HepG2 (cell line): Measurements from ENCODE around the gene LGALS4. TPM values are rescaled to one million over a fixed set of nuclear protein-coding genes. Genes with fewer than 3 reads are reported as not detected.

ENCODE experiments used
- DRAP1 ChIP-seq: IDR thresholded peaks from 2 replicates; pipeline ENCODE4 v1.6.1; 2016; ENCODE audit warnings: missing genetic modification reagents, missing compliant biosample characterization
- ESRRA ChIP-seq: sonication (generic); formaldehyde crosslinking; IDR thresholded peaks from 2 replicates; pipeline ENCODE4 v1.5.1; 2020; ENCODE audit warnings: mild to moderate bottlenecking, low read depth, missing genetic modification reagents
- GLMP ChIP-seq: sonication (generic); formaldehyde crosslinking; IDR thresholded peaks from 2 replicates; pipeline ENCODE4 v1.9.0; 2021; ENCODE audit warnings: missing genetic modification reagents, mild to moderate bottlenecking, borderline replicate concordance
- HNF4A ChIP-seq: sonication (generic); formaldehyde crosslinking; IDR thresholded peaks from 2 replicates; pipeline ENCODE4 v1.4.0; 2020; ENCODE audit warnings: missing genetic modification reagents
- HNRNPH1 ChIP-seq: fragments of 200-400 bp; formaldehyde crosslinking; optimal IDR thresholded peaks from 2 replicates; pipeline ENCODE3; 2017; ENCODE audit warnings: mild to moderate bottlenecking, low read depth, low read length
- KDM2A ChIP-seq: sonication (generic); formaldehyde crosslinking; IDR thresholded peaks from 2 replicates; pipeline ENCODE4 v1.4.0; 2020; ENCODE audit warnings: low read depth, missing genetic modification reagents, borderline replicate concordance
- MEIS2 ChIP-seq: sonication (generic); formaldehyde crosslinking; IDR thresholded peaks from 2 replicates; pipeline ENCODE4 v1.9.0; 2021; ENCODE audit warnings: mild to moderate bottlenecking, missing genetic modification reagents
- NCOA5 ChIP-seq: sonication (generic); formaldehyde crosslinking; IDR thresholded peaks from 2 replicates; pipeline ENCODE4 v1.4.0; 2020; ENCODE audit warnings: missing genetic modification reagents
- PHF20 ChIP-seq: sonication (generic); formaldehyde crosslinking; IDR thresholded peaks from 2 replicates; pipeline ENCODE4 v1.5.0; 2020; ENCODE audit warnings: mild to moderate bottlenecking, missing genetic modification reagents
- SALL1 ChIP-seq: sonication (generic); formaldehyde crosslinking; IDR thresholded peaks from 2 replicates; pipeline ENCODE4 v1.8.0; 2022; ENCODE audit warnings: mild to moderate bottlenecking, missing genetic modification reagents
- SMYD3 ChIP-seq: sonication (generic); formaldehyde crosslinking; IDR thresholded peaks from 2 replicates; pipeline ENCODE4 v1.8.1; 2023; ENCODE audit warnings: mild to moderate bottlenecking, missing genetic modification reagents
- SNAPC5 ChIP-seq: sonication (generic); formaldehyde crosslinking; IDR thresholded peaks from 2 replicates; pipeline ENCODE4 v1.8.1; 2023; ENCODE audit warnings: mild to moderate bottlenecking, missing genetic modification reagents, borderline replicate concordance
- SRSF9 ChIP-seq: fragments of 200-400 bp; formaldehyde crosslinking; IDR thresholded peaks from 2 replicates; pipeline ENCODE4 v1.6.1; 2018; ENCODE audit warnings: borderline replicate concordance, mild to moderate bottlenecking, low read depth, low read length; ENCODE audit not compliant: insufficient read depth, poor library complexity, severe bottlenecking
- ZBTB3 ChIP-seq: sonication (generic); formaldehyde crosslinking; IDR thresholded peaks from 2 replicates; pipeline ENCODE4 v1.4.0; 2020; ENCODE audit warnings: low read depth, mild to moderate bottlenecking, moderate library complexity, missing genetic modification reagents, borderline replicate concordance
- ZC3H4 ChIP-seq: sonication (generic); formaldehyde crosslinking; IDR thresholded peaks from 2 replicates; pipeline ENCODE4 v1.4.0; 2020; ENCODE audit warnings: missing genetic modification reagents, borderline replicate concordance
- ZNF17 ChIP-seq: sonication (generic); formaldehyde crosslinking; IDR thresholded peaks from 2 replicates; pipeline ENCODE4 v1.5.0; 2020; ENCODE audit warnings: mild to moderate bottlenecking, missing genetic modification reagents
- ZNF251 ChIP-seq: sonication (generic); formaldehyde crosslinking; IDR thresholded peaks from 2 replicates; pipeline ENCODE4 v1.9.0; 2021; ENCODE audit warnings: mild to moderate bottlenecking, missing genetic modification reagents
- ZNF354B ChIP-seq: sonication (generic); formaldehyde crosslinking; IDR thresholded peaks from 2 replicates; pipeline ENCODE4 v1.8.0; 2022; ENCODE audit warnings: mild to moderate bottlenecking, missing genetic modification reagents
- ZNF414 ChIP-seq: sonication (generic); formaldehyde crosslinking; IDR thresholded peaks from 2 replicates; pipeline ENCODE4 v1.5.0; 2020; ENCODE audit warnings: missing genetic modification reagents
- ZNF512 ChIP-seq: sonication (generic); formaldehyde crosslinking; IDR thresholded peaks from 2 replicates; pipeline ENCODE4 v1.4.0; 2020; ENCODE audit warnings: mild to moderate bottlenecking, missing genetic modification reagents
- ZNF605 ChIP-seq: sonication (generic); formaldehyde crosslinking; IDR thresholded peaks from 2 replicates; pipeline ENCODE4 v1.8.0; 2022; ENCODE audit warnings: mild to moderate bottlenecking, missing genetic modification reagents
- ZNF629 ChIP-seq: sonication (generic); formaldehyde crosslinking; conservative IDR thresholded peaks from 2 replicates; pipeline ENCODE4 v1.5.0; 2020; ENCODE audit warnings: missing genetic modification reagents
- ZNF652 ChIP-seq: IDR thresholded peaks from 2 replicates; pipeline ENCODE4 v1.6.1; 2016; ENCODE audit warnings: low read depth, borderline replicate concordance
- ZNF782 ChIP-seq: sonication (generic); formaldehyde crosslinking; IDR thresholded peaks from 2 replicates; pipeline ENCODE4 v1.4.0; 2020; ENCODE audit warnings: missing genetic modification reagents, mild to moderate bottlenecking, borderline replicate concordance
- ZSCAN20 ChIP-seq: sonication (generic); formaldehyde crosslinking; IDR thresholded peaks from 2 replicates; pipeline ENCODE4 v1.4.0; 2020; ENCODE audit warnings: missing genetic modification reagents, mild to moderate bottlenecking, borderline replicate concordance
- ZSCAN22 ChIP-seq: sonication (generic); formaldehyde crosslinking; IDR thresholded peaks from 2 replicates; pipeline ENCODE4 v1.4.0; 2020; ENCODE audit warnings: mild to moderate bottlenecking, missing genetic modification reagents
- polyA plus RNA-seq, 8 experiments: library from polyadenylated mRNA; depleted of rRNA in 3 of 8; stranded (reverse) in 7 of 8; unstranded in 1 of 8; fragments of >200 nt; fragmentation: Illumina TruSeq in 4 of 8; extraction: Trizol in 4 of 8; gene quantifications; 2 replicates each; pipeline versions ENCODE4 v1.2.1 to v1.2.3, GENCODE V29; 2011 to 2016; ENCODE audit warnings: low read depth in 4 of 8, missing spikeins in 1 of 8, mixed read lengths in 1 of 8; ENCODE audit not compliant: insufficient read depth in 1 of 8
- total RNA-seq, 5 experiments: library from RNA; depleted of rRNA; stranded (reverse); fragments of >200 nt; fragmentation: Illumina TruSeq; extraction: Trizol; gene quantifications; 2 replicates each; pipeline ENCODE4 v1.2.3, GENCODE V29; 2016; ENCODE audit warnings: low read depth in 1 of 5

Gene LGALS4
- total and polyA plus RNA-seq, 2 of the 13 experiments (the other 11 are each of a cell fraction or from before 2014, with no cell fraction given), result 0.24 to 0.71 TPM

GRCh38 chr19:38849147-38849859, 36.6 kb upstream of the LGALS4 start (continued):
- TF ChIP-seq HNF4A (CRISPR knock-in tag) (no peak), SMYD3 (CRISPR knock-in tag) (no peak), ZNF512 (CRISPR knock-in tag) (no peak), ZNF629 (CRISPR knock-in tag) (no peak), ZNF605 (CRISPR knock-in tag) (peak; percentile 32; the same call in 1 of the 2 replicates), ZNF652 (no peak), ZNF782 (no peak), ZNF251 (CRISPR knock-in tag) (no peak), SNAPC5 (CRISPR knock-in tag) (no peak; the same call in 1 of the 2 replicates), ZSCAN20 (CRISPR knock-in tag) (peak; percentile 42; the same call in 1 of the 2 replicates), SRSF9 (no peak), MEIS2 (CRISPR knock-in tag) (no peak), KDM2A (CRISPR knock-in tag) (no peak), GLMP (CRISPR knock-in tag) (no peak), ESRRA (CRISPR knock-in tag) (no peak), HNRNPH1 (no peak), DRAP1 (no peak), SALL1 (CRISPR knock-in tag) (peak; percentile 30; the same call in 1 of the 2 replicates), PHF20 (CRISPR knock-in tag) (0 out of 2 replicates have a peak, but pooled peaks have one; percentile 7), ZNF354B (CRISPR knock-in tag) (no peak), ZC3H4 (CRISPR knock-in tag) (no peak), ZNF414 (CRISPR knock-in tag) (0 out of 2 replicates have a peak, but pooled peaks have one; percentile 20), ZBTB3 (CRISPR knock-in tag) (no peak), NCOA5 (CRISPR knock-in tag) (no peak), ZSCAN22 (CRISPR knock-in tag) (no peak), ZNF17 (no peak)
